HL-60 (cell line): ENCODE data around the gene NRP1.

Experiments
- TF ChIP-seq, protein P1 (sequence below): IDR thresholded peaks from one replicate; pipeline ENCODE4 v1.5.1; 2011; ENCODE audit warnings: low read length, control low read depth, inconsistent platforms; ENCODE audit not compliant: insufficient read depth
- TF ChIP-seq, protein P2 (sequence below): IDR thresholded peaks from 2 replicates; pipeline ENCODE4 v1.6.1; 2012; ENCODE audit warnings: low read depth; ENCODE audit not compliant: insufficient replicate concordance

DNA sequence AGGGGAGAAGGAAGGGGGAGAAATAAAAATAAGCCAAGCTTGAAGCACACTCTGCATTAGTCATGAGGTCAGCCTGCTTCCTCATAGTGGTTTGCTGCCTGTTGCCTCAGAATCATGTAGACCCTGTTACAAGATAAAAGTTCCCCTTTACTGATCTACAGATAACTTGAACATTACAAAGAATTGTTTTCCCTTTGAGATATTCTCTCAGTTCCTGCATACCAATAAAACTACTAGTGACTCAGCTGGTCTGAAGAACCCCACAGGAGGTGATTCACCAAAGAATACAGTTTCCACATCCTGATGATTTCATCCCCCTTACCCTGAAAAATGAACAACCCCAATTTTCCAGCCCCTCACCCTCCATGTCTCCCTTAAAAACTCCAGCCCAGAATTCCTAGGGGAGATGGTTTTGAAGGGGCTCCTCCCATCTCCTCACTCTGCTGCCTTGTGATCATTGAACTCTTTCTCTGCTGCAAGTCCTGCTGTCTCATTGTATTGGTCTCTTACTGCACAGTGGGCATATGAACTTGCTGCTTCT is 31.5 kb upstream of the NRP1 start:
- TF ChIP-seq, protein P1, sequence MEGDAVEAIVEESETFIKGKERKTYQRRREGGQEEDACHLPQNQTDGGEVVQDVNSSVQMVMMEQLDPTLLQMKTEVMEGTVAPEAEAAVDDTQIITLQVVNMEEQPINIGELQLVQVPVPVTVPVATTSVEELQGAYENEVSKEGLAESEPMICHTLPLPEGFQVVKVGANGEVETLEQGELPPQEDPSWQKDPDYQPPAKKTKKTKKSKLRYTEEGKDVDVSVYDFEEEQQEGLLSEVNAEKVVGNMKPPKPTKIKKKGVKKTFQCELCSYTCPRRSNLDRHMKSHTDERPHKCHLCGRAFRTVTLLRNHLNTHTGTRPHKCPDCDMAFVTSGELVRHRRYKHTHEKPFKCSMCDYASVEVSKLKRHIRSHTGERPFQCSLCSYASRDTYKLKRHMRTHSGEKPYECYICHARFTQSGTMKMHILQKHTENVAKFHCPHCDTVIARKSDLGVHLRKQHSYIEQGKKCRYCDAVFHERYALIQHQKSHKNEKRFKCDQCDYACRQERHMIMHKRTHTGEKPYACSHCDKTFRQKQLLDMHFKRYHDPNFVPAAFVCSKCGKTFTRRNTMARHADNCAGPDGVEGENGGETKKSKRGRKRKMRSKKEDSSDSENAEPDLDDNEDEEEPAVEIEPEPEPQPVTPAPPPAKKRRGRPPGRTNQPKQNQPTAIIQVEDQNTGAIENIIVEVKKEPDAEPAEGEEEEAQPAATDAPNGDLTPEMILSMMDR = no peak
- TF ChIP-seq, protein P2, sequence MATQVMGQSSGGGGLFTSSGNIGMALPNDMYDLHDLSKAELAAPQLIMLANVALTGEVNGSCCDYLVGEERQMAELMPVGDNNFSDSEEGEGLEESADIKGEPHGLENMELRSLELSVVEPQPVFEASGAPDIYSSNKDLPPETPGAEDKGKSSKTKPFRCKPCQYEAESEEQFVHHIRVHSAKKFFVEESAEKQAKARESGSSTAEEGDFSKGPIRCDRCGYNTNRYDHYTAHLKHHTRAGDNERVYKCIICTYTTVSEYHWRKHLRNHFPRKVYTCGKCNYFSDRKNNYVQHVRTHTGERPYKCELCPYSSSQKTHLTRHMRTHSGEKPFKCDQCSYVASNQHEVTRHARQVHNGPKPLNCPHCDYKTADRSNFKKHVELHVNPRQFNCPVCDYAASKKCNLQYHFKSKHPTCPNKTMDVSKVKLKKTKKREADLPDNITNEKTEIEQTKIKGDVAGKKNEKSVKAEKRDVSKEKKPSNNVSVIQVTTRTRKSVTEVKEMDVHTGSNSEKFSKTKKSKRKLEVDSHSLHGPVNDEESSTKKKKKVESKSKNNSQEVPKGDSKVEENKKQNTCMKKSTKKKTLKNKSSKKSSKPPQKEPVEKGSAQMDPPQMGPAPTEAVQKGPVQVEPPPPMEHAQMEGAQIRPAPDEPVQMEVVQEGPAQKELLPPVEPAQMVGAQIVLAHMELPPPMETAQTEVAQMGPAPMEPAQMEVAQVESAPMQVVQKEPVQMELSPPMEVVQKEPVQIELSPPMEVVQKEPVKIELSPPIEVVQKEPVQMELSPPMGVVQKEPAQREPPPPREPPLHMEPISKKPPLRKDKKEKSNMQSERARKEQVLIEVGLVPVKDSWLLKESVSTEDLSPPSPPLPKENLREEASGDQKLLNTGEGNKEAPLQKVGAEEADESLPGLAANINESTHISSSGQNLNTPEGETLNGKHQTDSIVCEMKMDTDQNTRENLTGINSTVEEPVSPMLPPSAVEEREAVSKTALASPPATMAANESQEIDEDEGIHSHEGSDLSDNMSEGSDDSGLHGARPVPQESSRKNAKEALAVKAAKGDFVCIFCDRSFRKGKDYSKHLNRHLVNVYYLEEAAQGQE = no peak
